ENCODE measurements around the gene STON1.
A peak's percentile ranks its signal among the peaks of the same experiment; 100 is the strongest.
"Not testable (repeated sequence)": the region's sequence is repeated elsewhere in the genome, so short reads cannot be mapped to it uniquely, and the experiment has no call there.

STON1 gene, protein sequence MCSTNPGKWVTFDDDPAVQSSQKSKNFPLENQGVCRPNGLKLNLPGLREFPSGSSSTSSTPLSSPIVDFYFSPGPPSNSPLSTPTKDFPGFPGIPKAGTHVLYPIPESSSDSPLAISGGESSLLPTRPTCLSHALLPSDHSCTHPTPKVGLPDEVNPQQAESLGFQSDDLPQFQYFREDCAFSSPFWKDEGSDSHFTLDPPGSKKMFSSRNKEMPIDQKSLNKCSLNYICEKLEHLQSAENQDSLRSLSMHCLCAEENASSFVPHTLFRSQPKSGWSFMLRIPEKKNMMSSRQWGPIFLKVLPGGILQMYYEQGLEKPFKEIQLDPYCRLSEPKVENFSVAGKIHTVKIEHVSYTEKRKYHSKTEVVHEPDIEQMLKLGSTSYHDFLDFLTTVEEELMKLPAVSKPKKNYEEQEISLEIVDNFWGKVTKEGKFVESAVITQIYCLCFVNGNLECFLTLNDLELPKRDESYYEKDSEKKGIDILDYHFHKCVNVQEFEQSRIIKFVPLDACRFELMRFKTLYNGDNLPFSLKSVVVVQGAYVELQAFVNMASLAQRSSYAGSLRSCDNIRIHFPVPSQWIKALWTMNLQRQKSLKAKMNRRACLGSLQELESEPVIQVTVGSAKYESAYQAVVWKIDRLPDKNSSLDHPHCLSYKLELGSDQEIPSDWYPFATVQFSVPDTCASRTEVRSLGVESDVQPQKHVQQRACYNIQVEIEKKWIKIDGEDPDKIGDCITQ

DNA sequence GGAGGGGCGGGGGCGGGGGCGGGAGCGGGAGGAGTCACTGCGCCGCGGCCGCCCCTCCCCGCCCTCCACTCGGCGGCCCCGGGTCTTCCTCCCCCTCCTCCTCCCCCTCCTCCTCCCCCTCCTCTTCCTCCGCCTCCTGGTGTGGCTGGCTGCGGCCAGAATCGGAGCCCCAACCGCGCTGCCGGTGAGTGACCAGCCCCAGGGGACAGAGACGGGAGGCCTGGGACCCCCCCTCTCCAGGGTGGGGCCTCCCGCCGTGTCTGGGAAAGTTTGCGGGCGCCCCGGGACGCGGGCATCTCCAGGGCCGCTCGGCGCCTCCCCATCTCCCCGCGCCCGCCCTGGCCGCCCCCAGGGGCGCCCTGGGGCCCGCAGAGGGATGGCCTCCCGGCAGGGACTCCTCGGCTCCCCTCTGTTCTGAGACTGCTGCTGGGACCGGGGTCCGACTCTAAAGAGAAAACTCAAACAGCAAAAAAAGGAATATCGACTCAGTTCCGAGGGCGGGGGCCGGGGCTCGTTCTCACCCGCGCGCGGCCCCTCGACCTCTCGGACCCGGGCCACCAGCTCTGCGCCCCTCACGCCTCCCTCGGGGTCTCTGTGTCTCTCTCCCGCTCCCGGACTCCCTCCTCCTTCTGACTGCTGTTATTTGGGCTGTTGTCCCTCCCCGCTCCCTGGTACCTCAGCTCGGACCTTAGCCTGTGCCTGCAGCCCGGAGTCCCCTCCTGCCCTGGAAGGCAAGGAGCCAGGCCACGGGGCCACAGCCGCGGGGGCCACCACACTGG, at the start of gene STON1:
Gene STON1, plus strand, starts transcription at position 122 of the 779 bp plus-strand sequence. CDS start 50,480 bp downstream, outside the sequence.
- DNase-seq (ENCODE audit: low read depth in 3 of 3), result peak in 1 of 3 experiments; percentile 34

DNA sequence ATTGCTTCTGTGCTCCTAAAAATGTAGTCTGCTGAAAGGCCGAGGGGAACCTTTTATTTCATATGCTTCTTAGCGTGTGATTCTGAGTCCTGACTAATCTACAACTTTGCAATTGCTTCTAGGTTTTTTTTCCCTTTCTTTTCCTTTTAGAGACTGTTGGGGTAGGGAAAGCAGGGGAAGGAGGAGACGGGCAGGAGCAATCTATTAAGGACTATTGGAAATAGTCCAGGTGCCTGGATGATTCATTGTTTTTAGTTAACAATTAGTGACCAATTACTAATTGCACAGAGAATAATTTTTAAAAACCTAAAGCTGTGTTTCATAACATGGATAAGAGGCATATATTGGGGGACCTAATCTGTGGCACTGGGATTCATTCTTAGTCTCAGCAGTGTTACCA, 49.4 kb upstream of the STON1 start:
- no peak for DNase-seq (ENCODE audit: low read depth in 3 of 3)

DNA sequence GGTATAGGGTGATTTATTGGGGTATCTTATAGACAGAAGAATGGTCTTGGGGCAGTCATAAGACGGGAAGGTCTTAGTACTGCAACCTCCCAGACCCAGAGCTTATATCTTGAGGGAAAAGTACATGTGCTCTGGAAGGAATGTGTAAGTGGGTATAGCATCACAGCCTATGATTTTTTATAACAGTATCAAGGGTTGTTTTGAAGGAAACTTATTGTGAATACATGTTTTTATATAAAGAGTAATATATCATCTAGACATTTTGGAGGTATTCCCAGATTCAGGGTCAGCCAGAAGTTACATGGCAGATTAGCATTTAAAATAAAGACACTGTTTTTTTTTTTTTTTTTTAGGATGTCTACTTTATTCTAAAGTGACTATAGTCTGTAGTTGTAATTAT, 47.6 kb upstream of the STON1 start:
- no peak for DNase-seq (ENCODE audit: low read depth in 3 of 3)

DNA sequence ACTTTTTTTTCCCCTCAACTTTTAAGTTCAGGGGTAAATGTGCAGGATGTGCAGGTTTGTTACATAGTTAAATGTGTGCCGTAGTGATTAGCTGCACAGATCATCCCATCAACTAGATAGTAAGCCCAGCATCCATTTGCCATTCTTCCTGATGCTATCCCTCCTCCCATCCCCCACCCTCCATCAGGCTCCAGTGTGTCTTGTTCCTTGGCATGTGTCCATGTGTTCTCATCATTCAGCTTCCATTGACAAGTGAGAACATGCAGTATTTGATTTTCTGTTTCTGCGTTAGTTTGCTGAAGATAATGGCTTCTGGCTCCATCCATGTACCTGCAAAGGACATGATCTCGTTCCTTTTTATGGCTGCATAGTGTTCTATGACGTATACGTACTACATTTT, 47.2 kb upstream of the STON1 start:
- no peak for DNase-seq (ENCODE audit: low read depth in 3 of 3)

DNA sequence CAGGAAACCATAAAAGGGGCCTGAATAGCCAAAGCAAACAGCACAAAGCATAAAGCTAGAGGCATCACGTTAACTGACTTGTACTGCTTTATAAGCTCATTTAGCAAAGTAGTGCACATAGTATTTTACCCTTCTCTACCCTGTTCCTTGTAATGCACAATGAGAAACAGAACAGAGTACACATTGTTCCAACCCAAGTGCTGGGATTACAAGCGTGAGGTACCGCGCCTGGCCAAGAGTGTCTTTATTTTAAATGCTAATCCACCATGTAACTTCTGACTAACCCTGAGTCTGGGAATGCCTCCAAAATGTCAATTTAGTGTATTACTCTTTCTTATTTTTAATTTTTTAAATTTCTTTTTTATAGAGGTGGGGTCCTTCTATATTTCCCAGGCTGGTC, 46.4 kb upstream of the STON1 start:
- no peak for DNase-seq (ENCODE audit: low read depth in 3 of 3)

DNA sequence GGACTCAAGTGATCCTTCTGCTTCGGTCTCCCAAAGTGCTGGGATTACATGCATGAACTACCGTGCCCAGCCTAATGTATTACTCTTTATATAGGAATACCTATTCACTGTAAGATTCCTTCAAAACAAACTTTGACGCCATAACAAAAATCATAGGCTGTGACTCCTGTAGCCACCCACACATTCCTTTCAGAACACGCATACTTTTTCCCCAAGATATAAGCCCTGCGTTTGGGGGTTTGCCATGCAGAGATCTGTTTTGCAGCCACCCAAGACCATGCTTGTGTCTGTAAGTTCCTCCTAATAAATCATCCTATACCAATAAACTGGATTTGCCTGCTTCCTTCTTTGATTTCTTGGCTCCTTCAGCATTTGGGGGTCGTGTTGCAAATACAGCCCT, 46.0 kb upstream of the STON1 start:
- DNase-seq (ENCODE audit: low read depth in 3 of 3), result no peak

DNA sequence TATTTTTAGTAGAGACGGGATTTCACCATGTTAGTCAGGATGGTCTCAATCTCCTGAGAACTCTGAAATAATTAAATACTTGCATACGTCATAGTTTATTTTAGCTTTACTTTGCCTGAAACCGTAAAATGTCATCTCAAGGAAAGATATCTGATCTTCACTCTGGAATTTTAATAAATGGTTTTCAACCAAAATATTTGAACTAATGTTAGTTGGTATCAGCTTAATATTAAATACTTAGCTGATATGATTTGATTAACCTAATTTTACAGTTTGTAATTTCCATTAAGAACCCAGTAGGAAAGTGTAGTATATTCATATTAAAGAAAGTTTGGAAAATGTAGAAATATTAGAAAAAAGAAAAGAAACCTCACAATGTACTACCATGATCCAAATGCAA, 41.4 kb upstream of the STON1 start:
- DNase-seq (ENCODE audit: low read depth in 3 of 3), result no peak

DNA sequence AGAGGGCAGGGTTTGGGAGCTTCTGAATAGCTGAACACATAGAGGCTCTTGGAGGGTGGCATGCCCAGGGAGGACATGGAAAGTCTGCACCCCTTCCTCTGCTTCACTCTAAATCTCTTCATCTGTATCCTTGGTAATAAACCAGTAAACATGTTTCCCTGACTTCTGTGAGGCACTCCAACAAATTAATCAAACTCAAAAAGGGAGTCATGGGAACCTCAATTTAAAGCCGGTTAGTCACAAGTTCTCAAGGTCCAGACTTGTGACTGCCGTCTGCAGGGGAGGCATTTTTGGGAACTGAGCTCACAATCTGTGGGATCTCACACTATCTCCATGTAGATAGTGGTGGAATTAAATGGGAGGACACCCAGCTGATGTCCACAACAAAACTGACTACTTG, 33.1 kb upstream of the STON1 start:
- no peak for DNase-seq (ENCODE audit: low read depth in 3 of 3)

DNA sequence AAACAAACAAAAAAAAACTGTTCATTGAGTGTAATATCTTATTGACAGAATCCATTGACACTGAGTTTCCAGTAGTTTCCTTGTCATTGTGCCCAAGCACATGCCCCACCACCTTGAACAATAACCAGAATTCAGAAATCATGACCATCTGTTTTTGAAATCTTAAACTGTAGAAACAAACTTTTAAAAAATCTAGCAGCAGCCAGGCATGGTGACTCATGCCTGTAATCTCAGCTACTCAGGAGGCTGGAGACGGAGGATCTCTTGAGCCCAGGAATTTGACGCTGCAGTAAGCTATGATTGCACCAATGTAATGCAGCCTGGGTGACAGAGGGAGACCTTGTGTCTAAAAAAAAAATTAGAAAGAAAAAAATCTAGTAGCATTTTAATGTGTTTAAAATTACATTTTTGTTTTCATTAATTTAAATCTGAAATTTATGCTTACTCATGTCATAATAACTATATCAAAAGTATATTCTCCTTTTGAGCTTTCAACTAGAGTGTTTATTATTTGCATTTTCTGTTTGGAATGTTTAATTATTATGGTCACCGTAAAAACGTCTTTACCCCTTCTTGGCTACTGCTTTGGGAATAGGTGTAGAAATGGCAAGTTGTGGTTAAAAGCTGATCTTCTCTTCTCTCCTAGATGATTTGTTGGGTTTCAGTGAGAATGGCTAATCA, 25.2 kb upstream of the STON1 start:
- no peak for DNase-seq (ENCODE audit: low read depth in 3 of 3)

DNA sequence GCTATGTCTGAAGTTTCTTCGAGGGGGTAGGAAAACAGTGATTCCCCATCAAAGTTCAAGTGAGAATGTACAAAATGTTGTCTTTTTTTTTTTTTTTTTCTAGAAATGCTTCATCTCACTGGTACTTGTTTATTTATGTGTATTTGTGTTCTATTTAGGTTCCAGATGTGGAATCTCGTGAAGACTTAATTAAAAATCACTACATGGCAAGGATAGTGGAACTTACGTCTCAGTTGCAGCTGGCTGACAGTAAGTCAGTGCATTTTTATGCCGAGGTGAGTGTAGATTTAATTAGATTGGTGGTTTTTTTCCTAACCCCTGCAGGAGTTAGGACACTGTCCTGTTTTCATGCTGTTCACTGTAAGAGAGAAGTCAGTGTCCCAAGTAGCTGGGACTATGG, 22.8 kb upstream of the STON1 start:
- no peak for DNase-seq (ENCODE audit: low read depth in 3 of 3)

DNA sequence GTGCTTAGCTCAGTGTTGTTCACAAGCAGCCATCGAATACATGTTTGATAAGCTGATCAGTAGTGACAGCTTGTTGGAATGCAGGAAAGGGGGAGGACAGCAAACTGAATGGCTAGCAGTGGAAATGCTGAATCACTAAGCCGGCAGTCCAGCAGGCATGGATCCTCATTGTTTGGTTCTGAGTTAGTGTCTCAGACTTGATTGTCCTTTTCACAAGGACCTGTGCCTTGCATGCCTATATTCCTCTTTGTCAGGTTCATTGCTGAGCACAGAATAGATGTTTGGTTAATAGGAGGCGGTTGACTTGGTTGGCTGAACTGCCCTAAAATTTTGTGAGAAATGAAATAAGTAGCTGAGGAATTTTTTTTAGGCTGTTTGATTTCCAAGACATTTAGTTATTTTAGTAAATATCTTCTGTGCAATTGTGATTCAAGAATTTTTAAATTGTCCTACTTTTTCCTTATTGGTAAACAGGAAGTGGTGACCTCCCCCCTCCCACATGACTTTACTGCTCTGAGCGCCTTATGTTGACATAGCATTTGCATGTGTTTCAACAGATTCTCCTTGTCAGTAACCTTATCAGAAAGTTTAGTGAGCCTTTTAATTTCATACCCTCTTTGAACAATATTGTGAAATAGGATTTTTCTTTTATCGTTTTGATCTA, 21.4 kb upstream of the STON1 start:
- DNase-seq (ENCODE audit: low read depth in 3 of 3), result no peak

DNA sequence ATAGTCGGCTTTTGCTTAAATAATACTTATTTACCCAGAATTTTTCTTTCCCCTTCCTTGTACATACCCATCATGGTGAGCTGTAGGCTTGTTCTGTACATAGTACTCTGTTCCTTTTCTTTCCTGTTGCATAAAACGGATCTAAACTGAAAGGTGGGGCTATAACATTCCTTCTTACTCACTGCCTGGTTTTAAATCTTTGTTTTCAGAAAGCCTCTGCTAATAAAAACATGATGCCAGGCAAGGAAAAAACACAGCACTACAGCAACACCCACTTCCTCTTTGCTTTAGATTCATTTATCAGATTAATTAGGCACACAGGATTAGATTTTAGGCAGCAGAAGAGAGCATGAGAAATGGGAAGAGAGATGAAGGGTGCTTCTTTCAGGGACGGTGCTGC, 19.6 kb upstream of the STON1 start:
- DNase-seq (ENCODE audit: low read depth in 3 of 3), result no peak

DNA sequence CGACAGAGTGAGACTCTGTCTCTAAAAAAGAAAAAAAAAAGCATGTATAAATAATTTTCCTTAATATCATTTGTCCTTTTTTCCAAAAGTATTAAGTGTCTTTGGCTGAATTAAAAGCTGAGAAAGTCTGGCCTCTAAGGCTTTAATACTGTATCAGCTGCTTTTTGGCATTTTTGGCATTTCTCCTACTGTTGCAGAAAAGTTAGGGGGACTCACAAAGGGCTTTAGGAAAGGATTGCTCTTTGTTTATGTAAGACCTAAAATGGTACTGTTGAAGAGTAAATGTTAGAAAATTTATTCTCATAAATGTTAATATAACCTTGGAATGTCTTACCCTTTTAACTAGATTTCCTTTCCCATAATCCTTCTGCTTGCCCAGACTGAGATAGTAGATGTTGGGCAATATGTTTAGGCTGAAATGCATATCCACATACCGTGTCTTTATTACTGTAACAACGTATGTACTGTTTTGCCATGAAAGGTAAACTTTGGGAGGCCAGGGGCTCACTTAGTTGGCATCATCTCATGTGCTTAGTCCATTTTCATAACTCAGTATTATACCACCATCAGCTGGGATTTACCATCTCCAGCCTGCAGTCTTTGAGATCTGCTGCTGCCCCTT, 18.0 kb upstream of the STON1 start:
- DNase-seq (ENCODE audit: low read depth in 3 of 3), result no peak

DNA sequence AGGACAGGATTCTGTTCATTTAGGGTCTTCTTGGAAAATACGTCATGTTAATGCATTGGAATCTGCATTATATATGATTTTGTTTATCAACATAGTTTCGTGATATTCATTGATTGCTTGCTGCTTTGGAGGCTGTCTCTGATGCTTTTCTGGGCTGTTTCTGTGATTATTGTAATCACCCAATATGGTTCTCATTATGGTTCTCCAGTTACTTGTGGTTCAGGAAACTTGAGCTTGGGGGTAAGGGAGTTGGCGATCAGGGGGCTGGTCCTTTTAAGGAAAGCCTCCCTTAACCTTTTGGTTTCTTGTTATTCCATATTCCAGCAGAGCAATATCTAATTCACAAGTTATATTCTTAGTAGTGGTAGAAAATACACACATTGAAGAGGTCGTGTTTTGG, 17.4 kb upstream of the STON1 start:
- no peak for DNase-seq (ENCODE audit: low read depth in 3 of 3)

DNA sequence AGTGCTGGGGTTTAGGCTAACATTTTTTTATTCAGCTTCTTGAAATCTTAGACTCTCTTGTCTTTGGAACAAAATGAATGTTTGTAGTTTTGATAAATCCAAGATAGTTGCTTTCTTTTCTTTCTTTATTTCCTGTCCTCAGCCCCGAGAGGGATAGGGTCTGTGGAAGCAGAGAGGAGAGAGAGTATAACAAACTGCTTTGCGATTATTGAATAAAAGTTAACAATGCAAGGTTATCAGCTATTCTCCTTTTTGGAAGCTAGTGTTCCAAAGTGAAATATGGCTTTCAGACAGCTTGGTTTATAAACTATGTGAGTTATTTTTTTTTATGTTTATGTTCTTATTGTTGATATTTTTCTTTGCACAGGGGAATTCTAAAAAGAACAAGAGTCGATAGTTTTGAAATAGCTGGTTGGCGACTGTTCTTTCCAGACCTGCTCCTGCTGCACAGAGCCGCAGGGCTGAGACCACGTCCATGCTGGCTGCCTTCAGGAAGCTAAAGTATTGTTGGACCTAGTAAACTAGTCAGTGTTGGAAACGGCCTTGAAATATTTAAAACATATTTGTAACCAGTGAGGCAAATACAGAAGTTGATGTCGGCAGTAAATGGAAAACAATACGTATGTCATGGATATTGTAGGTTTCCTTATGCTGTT, 15.5 kb upstream of the STON1 start:
- DNase-seq (ENCODE audit: low read depth in 3 of 3), result no peak

DNA sequence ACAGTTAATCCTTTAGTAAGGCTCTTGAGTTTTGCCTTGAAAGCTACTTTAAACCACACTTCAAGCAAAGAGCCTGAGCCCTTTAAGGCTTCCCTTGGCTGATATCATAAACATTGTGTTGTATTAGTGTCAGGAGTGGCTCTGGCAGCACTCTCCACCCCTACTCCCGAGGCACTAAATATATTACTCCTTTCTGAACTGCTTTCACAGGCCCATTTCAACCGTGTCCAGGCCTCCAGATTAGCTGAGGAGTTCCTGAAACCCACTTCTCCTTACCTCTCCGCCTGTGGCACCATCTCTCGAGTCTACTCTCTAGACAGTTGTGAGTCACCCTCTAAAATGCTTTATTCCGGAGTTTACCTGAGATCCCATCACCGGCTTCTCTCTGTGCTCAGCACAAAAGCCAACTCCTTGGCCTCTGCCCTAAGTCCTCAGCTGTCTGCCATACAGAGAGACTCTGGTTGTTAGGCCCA, 14.4 kb upstream of the STON1 start:
- DNase-seq (ENCODE audit: low read depth in 3 of 3), result no peak

DNA sequence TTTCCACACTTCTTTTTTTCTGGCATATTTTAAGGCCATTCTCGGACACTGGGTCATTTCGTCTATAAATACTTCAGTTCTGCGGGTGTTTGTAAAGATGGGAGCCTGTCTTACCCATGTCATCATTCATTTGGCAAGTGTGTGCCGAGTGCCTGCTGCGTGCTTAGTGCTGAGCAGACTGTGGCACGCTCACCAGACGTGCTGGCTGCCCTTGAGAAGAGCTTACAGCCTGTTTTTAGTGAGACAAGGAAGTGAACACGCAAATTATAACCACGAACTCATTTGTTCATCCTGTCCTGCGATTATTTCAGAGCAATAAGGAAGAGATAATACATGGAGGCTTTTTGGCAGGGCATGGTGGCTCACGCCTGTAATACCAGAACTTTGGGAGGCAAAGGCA, 10.4 kb upstream of the STON1 start:
- DNase-seq (ENCODE audit: low read depth in 3 of 3), result no peak

DNA sequence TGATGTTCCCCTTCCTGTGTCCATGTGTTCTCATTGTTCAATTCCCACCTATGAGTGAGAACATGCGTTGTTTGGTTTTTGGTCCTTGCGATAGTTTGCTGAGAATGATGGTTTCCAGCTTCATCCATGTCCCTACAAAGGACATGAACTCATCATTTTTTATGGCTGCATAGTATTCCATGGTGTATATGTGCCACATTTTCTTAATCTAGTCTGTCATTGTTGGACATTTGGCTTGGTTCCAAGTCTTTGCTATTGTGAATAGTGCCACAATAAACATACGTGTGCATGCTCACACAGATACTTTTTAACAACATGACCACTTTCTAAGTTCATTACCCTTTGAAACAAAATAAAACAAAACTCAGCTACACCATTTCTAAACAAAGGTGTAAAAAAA, 5.2 kb upstream of the STON1 start:
- DNase-seq (ENCODE audit: low read depth in 3 of 3), result not testable (repeated sequence)

DNA sequence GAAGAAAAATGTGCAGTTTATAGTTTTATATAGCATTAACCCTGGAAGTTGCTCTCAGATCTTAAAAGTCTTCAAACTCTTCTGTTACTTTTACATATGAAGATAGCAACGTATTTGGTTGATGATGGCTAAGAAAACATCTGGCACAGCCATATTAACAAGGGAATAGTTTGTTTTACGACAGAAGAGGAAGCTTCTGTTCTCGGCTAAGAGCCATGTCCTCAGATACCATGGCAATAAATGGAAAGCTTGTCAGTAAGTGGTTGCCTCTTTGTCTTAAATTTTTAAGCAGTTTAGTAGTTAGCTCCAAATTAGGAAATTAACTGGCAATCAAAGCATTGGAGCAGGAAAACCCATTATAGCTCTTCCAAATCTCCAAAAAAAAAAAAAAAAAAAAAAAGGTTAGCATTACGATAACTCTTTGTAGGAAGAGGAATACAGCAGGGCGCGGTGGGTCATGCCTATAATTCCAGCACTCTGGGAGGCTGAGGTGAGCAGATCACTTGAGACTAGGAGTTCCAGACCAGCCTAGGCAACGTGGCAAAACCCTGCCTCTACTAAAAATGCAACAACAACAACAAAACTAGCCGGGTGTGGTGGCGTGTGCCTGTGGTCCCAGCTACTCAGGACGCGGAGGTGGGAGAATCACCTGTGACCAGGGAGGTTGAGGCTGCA, 4.5 kb upstream of the STON1 start:
- no peak for DNase-seq (ENCODE audit: low read depth in 3 of 3)
